Measurements from ENCODE around the gene GNAT3. TPM values are rescaled to one million over a fixed set of nuclear protein-coding genes. Genes with fewer than 3 reads are reported as not detected.
A peak's percentile ranks its signal among the peaks of the same experiment; 100 is the strongest.

The GNAT3 gene
- total RNA-seq, 1 experiment from 2014 or later, result not detected

- no peak for DNase-seq (ENCODE audit: unreplicated experiment)
- Mint-ChIP-seq H3K27ac (ENCODE audit: low read depth, unreplicated experiment) (peak overlapping the region; percentile 94), H3K9me3 (ENCODE audit: unreplicated experiment) (no peaks in the 10 kb centered on the region), H3K27me3 (ENCODE audit: insufficient read depth, unreplicated experiment) (no peaks in the 10 kb centered on the region), H3K4me3 (ENCODE audit: unreplicated experiment) (no peak overlapping the region), H3K36me3 (ENCODE audit: insufficient read depth, unreplicated experiment) (no peaks in the 10 kb centered on the region), H3K4me1 (ENCODE audit: insufficient read depth, unreplicated experiment) (peaks cover 17% of the 10 kb centered on the region)
- POLR2A ChIA-PET, result interaction anchor here (0.6 to 1.8 kb wide), 7 partner anchors 13 to 128 kb away, joined by 3 to 6 read pairs (median 4); no protein-coding TSS in a partner anchor
- no TSS peak for BruUV-seq (replicated peaks)
- no peak for TF ChIP-seq CTCF (IDR thresholded peaks at IDR 0.05; ENCODE audit: unreplicated experiment)
- CTCF ChIA-PET, result no interaction called here
- intact Hi-C loops (cut with micrococcal nuclease), result no loop called here
These were observed 11.5 kb downstream of the GNAT3 start for GRCh38 chr7:80500325-80500724.

GRCh38 chr7:80499350-80499953, 12.4 kb downstream of the GNAT3 start:
- peak; percentile 85 for DNase-seq (ENCODE audit: unreplicated experiment)
- no peaks in the 10 kb centered on the region for H3K36me3 Mint-ChIP-seq (ENCODE audit: insufficient read depth, unreplicated experiment)
- intact Hi-C loops (cut with micrococcal nuclease), result loop anchor here (2.0 to 5.0 kb wide), 2 partner anchors 71 to 133 kb away; no protein-coding TSS in a partner anchor
- ChIA-PET POLR2A (interaction anchor here (0.5 to 2.5 kb wide), 30 partner anchors 14 to 504 kb away, joined by 3 to 20 read pairs (median 4); no protein-coding TSS in a partner anchor), CTCF (interaction anchor here (0.5 to 1.3 kb wide), 6 partner anchors 25 to 709 kb away, joined by 3 to 5 read pairs (median 4); no protein-coding TSS in a partner anchor)
- peak overlapping the region; percentile 52 for H3K4me3 Mint-ChIP-seq (ENCODE audit: unreplicated experiment)
- H3K27me3 Mint-ChIP-seq (ENCODE audit: insufficient read depth, unreplicated experiment), result no peaks in the 10 kb centered on the region
- BruUV-seq (replicated peaks), result no TSS peak
- peaks cover 17% of the 10 kb centered on the region for H3K4me1 Mint-ChIP-seq (ENCODE audit: insufficient read depth, unreplicated experiment)
- H3K27ac Mint-ChIP-seq (ENCODE audit: low read depth, unreplicated experiment), result peak overlapping the region; percentile 94
- no peak for TF ChIP-seq CTCF (IDR thresholded peaks at IDR 0.05; ENCODE audit: unreplicated experiment)
- H3K9me3 Mint-ChIP-seq (ENCODE audit: unreplicated experiment), result no peaks in the 10 kb centered on the region

DNA sequence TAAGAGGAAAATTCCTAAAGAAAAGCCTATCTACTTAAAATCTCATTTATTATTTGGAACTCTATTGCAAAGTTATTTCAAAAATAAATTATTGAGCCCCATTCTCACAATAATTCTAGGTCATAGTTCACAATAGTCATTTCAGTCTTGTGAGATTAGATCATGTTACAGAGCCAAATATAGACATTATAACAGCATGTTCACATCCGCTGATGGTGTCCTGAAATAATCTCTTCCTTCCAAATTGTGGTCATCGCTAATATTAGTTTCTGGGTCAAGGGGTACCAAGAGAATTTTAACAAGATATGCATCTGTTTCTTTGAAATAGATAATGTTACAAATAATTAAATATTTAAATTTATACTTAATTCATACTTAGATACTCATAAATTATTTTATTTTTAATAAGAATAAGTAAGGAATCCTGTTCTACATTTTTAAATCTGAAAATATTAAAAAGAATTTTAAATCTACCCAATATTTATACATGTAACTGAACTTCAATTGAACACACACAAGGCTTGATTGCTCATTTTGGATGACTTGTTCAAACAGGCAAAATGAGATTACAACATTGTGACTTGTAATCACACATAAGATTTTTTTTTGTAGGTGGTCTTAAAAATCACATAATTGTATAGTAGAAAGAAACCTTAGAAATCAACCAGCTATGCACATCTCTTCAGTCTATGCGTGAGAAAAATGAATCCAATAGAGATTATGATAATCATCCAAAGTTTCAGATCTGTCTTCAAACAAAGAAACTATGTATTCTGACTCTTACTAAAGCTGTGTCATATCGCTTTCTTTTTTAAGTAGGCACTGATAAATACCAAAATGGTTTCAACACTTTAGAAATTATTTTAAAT, 13.1 kb downstream of the GNAT3 start:
- intact Hi-C loops (cut with micrococcal nuclease), result loop anchor here (2.0 to 5.0 kb wide), 2 partner anchors 70 to 134 kb away; no protein-coding TSS in a partner anchor
- H3K36me3 Mint-ChIP-seq (ENCODE audit: insufficient read depth, unreplicated experiment), result no peaks in the 10 kb centered on the region
- no peak for TF ChIP-seq CTCF (IDR thresholded peaks at IDR 0.05; ENCODE audit: unreplicated experiment)
- H3K4me3 Mint-ChIP-seq (ENCODE audit: unreplicated experiment), result peak overlapping the region; percentile 52
- ChIA-PET POLR2A (interaction anchor here (0.5 to 2.5 kb wide), 24 partner anchors 13 to 505 kb away, joined by 3 to 20 read pairs (median 4); no protein-coding TSS in a partner anchor), CTCF (interaction anchor here (1.0 to 1.3 kb wide), 3 partner anchors 24 to 160 kb away, joined by 3 to 4 read pairs (median 4); no protein-coding TSS in a partner anchor)
- H3K27me3 Mint-ChIP-seq (ENCODE audit: insufficient read depth, unreplicated experiment), result no peaks in the 10 kb centered on the region
- BruUV-seq (replicated peaks), result TSS peak; percentile 77
- H3K4me1 Mint-ChIP-seq (ENCODE audit: insufficient read depth, unreplicated experiment), result peaks cover 17% of the 10 kb centered on the region
- peak overlapping the region; percentile 94 for H3K27ac Mint-ChIP-seq (ENCODE audit: low read depth, unreplicated experiment)
- DNase-seq (ENCODE audit: unreplicated experiment), result peak; percentile 51
- no peaks in the 10 kb centered on the region for H3K9me3 Mint-ChIP-seq (ENCODE audit: unreplicated experiment)

GRCh38 chr7:80496586-80496985, 15.3 kb downstream of the GNAT3 start:
- intact Hi-C loops (cut with micrococcal nuclease), result loop anchor here (5.0 kb wide), 1 partner anchor 136 kb away; no protein-coding TSS in a partner anchor
- no peaks in the 10 kb centered on the region for H3K9me3 Mint-ChIP-seq (ENCODE audit: unreplicated experiment)
- no peak overlapping the region for H3K4me3 Mint-ChIP-seq (ENCODE audit: unreplicated experiment)

More at GRCh38 chr7:80496586-80496985, 15.3 kb downstream of the GNAT3 start:
- POLR2A ChIA-PET, result interaction anchor here (0.6 to 1.2 kb wide), 4 partner anchors 12 to 126 kb away, joined by 3 to 4 read pairs (median 3); no protein-coding TSS in a partner anchor
- no peak for DNase-seq (ENCODE audit: unreplicated experiment)
- Mint-ChIP-seq H3K4me1 (ENCODE audit: insufficient read depth, unreplicated experiment) (peaks cover 17% of the 10 kb centered on the region), H3K27ac (ENCODE audit: low read depth, unreplicated experiment) (peak overlapping the region; percentile 80), H3K27me3 (ENCODE audit: insufficient read depth, unreplicated experiment) (no peaks in the 10 kb centered on the region), H3K36me3 (ENCODE audit: insufficient read depth, unreplicated experiment) (no peaks in the 10 kb centered on the region)
- CTCF ChIA-PET, result no interaction called here
- no peak for TF ChIP-seq CTCF (IDR thresholded peaks at IDR 0.05; ENCODE audit: unreplicated experiment)
- no TSS peak for BruUV-seq (replicated peaks)
